HUDEP-2 (cell line): ENCODE data around the gene ADSS2.
"Not testable (repeated sequence)": the region's sequence is repeated elsewhere in the genome, so short reads cannot be mapped to it uniquely, and the experiment has no call there.

Source experiments
- DNase-seq, 76 experiments: peaks; one replicate each; lab custom pipeline; 2025; ENCODE audit not compliant: unreplicated experiment in 76 of 76; lab: John Stamatoyannopoulos, UW

Gene ADSS2

DNA sequence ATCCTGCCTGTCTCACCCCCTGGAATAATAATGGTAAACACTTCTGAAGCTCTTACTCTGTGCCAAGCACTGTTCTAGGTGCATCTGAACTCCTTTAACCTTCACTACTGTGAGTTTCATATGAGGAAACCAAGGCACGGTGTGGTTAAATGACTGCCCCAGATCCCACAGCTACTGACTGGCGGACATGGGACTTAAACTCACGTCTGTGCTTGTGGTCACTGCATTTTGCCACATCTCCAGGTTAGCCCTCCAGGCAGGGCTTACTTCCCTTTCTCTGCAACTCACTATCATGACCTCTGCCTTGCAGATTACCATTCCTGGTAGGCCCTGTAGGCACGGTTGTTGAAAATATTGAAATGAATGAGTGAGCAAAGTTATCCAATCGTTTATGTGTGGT is 83.4 kb downstream of the ADSS2 start:
- no peak for DNase-seq

DNA sequence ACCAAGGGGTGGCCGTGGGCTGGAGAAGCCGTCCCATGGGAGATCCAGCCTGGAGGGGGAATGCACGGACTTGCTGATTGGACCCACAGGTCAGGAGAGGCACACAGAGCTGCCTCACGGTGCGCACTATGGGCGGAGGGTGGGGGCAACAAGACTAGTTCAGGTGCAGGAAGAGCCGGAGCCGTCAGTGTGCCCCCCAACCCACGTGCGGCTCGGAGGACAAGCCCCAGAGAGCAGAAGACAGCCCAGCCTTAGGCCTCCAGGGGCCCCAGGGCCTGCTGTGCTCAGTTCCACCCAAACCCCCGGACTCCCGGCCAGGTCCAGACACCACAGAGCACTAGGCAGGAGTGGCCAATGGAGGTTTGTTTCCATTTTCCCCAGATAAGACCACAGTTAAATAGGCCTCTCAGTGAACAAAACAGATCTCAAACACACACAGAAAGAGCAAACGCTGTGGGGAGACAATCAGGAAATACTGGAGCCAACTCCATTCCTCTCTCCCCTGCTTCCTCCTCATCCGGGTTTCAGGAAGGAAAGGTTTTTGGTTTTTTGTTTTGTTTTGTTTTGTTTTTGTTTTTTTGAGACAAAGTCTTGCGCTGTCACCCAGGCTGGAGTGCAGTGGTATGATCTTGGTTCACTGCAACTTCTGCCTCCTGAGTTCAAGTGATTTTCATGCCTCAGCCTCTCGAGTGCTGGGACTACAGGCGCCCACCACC is 84.2 kb downstream of the ADSS2 start:
- no peak for DNase-seq

DNA sequence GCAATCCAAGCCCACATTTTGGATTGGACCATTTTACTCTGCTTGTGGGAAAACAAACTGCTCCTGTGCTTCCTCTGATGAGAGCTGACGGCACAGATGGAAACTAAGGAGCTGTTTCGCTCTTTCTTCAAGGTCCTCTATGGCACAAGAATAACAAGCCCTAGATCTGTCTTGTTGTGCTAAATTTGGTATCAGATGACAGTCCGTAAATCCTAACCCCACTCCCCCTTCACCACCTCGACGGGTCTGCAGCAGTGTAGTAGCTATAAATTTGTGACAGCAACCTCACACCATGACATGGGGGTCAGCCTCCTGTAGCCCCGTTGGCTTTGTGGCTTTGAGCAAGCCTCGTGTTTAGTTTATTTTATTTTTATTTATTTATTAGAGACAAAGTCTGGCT is 85.9 kb downstream of the ADSS2 start:
- no peak for DNase-seq

DNA sequence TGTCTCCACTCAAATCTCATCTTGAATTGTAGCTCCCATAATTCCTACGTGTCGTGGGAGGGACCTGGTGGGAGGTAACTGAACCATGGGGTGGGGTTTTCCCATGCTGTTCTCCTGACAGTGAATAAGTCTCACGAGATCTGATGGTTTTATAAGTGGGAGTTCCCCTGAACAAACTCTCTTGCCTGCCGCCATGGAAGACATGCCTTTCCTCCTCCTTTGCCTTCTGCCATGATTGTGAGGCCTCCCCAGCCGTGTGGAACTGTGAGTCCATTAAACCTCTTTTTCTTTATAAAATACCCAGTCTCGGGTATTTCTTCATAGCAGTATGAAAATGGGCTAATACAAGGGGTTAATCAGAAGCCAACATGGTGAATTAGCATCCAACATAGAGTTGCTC is 86.4 kb downstream of the ADSS2 start:
- DNase-seq = not testable (repeated sequence)

DNA sequence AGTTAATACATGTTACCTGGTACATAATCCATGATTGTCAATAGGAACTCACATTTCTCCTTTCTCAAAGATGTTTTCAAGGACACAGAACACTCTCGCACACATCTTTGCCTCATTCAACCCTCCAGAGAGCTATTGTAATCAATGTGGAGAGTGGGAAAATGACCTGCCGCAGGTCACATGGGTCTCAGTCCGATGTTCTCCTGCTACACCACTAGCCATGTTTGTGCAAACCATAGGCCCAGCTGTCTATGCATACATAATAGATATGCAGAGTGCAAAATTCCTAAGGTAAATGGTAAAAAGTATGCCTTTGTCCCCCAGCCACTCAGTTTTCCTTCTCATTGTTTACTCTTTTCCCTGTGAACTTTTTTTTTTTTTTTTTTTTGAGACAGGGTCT is 89.2 kb downstream of the ADSS2 start:
- no peak for DNase-seq

DNA sequence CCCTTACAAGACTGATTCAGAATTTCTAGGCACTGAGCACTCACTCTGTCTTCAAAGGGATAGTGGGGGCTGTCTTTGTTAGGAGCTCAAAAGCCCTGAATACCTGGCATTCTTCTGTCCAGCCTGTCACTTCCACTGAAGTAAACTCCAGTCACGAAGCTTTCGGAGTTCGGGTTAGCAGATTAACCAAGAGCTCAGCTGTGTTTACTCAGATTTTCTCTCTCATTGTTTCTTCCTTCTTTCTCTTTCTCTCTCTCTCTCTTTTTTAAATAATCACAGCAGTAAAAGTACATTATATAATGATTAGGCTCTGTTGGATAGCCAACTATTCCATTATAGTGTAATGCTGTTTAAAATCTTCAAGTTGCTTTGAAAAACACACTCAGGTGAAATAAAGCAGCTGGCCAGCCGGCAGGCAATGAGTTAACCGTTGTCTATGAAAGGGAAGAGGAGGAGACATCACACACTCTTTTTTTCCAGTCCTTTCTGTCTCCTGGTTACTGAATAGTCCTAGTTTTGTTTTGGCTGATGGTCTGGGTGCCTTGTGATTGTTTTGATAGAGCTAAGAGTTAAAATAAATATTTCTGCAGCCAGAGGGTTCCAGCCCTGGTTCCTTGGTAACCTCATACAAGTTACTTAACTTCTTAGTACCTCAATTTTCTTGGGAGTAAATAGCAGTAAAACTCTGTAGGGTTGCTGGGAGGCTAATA is 89.8 kb downstream of the ADSS2 start:
- DNase-seq = no peak
